SH-SY5Y (cell line): ENCODE results near the gene F5.

Experiments used
- GATA2 ChIP-seq: IDR thresholded peaks from 2 replicates; pipeline ENCODE4 v1.6.1; 2011; ENCODE audit warnings: mild to moderate bottlenecking, low read depth, low read length
- GATA3 ChIP-seq: IDR thresholded peaks from 2 replicates; pipeline ENCODE4 v1.6.1; 2011; ENCODE audit warnings: low read depth, mild to moderate bottlenecking, low read length, moderate library complexity

The F5 gene

GRCh38 chr1:169586395-169587255 lies at the start of gene F5:
Gene F5 (minus strand): TSS chr1:169586481. CDS start chr1:169586386, 95 bp downstream.
- TF ChIP-seq GATA2 = no peak
- no peak for TF ChIP-seq GATA3

GRCh38 chr1:169634877-169635276 lies 48.6 kb upstream of the F5 start:
- TF ChIP-seq GATA2 = no peak
- no peak for TF ChIP-seq GATA3

DNA sequence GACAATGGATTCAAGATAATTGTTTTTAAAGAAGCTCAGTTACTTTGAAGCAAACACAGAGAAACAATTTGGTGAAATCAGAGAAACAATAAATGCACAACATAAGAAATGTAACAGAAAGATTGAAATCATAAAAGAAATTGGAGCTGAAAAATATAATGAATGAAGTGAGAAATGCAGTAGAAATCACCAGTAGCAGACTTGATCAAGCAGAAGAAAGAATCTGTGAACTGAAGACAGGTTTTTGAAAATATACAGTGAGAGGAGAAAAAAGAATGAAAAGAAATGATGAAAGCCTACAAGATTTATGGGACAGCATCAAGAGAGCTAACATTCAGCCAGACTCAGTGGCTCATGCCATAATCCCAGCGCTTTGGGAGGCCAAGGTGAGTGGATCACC lies 47.9 kb upstream of the F5 start:
- TF ChIP-seq GATA3 (no peak), GATA2 (no peak)

- TF ChIP-seq GATA2 (no peak), GATA3 (no peak)
These were observed 45.0 kb upstream of the F5 start for GRCh38 chr1:169631249-169631648.

- no peak for TF ChIP-seq GATA2
- no peak for TF ChIP-seq GATA3
These were observed 43.7 kb upstream of the F5 start, which contains the start of gene SELP for GRCh38 chr1:169630006-169630405. Gene SELP (minus strand): TSS chr1:169630124. CDS start chr1:169630074, 50 bp downstream.

GRCh38 chr1:169624912-169625311 lies 38.6 kb upstream of the F5 start:
- TF ChIP-seq GATA3 (no peak), GATA2 (no peak)

DNA sequence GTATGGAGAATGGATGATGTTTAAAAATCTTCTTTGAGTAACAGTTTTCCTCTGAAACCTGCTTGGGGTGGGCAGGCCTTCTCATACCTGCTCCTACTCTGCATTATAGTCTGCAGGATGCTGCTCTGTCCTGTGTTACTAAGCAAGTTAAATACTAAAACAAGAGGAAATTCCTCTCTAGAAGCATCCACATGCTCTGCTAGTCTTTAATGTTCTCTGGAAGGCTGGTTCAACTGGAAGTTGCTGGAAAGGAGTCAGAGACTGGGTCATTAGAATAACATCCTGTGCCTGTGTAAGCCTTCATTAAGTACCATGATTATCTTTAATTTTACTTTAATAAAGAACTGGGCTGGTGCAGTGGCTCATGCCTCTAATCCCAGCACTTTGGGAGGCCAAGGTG lies 37.8 kb upstream of the F5 start:
- TF ChIP-seq GATA3 = no peak
- no peak for TF ChIP-seq GATA2

GRCh38 chr1:169623132-169623926 lies 37.0 kb upstream of the F5 start:
- TF ChIP-seq GATA3 (no peak), GATA2 (no peak)

- no peak for TF ChIP-seq GATA2
- TF ChIP-seq GATA3 = no peak
These were observed 34.3 kb upstream of the F5 start for GRCh38 chr1:169620565-169620964.

DNA sequence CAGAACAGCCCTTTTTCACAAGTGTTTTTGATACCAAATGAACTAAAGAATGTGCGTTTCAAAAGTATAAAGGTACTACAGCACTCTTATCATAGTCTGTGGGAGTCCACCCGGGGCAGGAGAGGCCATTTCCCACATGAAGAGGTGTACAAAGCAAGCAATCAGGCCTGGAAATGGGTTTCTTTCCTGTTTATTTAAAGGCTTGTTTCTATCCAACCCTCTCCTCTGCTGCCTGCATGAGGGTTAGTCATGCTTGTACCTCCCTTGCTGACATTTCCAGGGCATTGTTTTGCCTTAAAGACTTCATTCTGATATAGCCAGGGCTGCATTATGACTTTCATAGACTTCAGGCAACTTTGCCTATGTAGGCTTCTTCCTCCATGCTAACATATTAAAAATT lies 32.1 kb upstream of the F5 start:
- TF ChIP-seq GATA2 = no peak
- no peak for TF ChIP-seq GATA3

DNA sequence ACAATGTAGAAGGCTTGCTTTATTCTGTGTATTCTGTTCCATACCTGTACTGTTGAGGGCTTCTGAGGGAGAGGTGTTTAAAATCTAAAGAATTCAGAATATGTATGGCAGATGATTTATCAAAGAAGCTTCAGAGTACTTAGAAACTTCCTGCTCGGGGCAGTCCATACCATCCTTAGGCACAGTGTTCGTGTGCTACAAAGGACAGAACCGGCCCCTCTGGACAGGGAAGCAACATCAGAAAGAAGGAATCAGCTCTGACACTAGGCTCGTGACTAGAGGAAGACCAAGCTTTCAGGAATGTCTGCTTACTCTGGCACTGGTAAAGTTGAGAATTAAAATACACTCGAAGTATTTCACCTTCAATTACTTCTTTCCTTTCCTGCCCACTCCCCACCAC lies 29.5 kb upstream of the F5 start:
- TF ChIP-seq GATA3 (no peak), GATA2 (no peak)

DNA sequence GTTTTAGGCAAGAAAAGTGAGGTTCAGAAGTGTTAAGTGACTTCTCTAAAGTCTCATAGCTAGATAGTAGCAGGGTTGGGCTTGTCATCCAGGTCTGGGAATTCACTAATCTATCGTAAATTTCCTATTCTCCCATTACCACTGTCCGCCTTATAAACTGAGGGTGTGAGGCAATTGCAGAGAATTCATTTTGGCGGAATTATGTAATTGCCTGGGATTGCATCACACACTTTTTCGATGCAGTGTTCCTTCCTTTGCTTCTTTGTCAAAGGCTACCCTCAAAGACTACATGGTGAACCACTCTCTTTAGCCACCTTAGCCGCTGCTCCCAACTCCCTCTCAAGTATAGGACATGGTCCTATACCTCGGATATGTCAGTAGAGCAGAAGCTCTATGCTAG lies 24.6 kb upstream of the F5 start:
- TF ChIP-seq GATA3 (no peak), GATA2 (no peak)

GRCh38 chr1:169610108-169610507 lies 23.8 kb upstream of the F5 start:
- TF ChIP-seq GATA3 = no peak
- no peak for TF ChIP-seq GATA2

GRCh38 chr1:169608226-169608625 lies 21.9 kb upstream of the F5 start:
- TF ChIP-seq GATA2 = no peak
- TF ChIP-seq GATA3 = no peak

- TF ChIP-seq GATA2 = no peak
- TF ChIP-seq GATA3 = no peak
These were observed 18.7 kb upstream of the F5 start for GRCh38 chr1:169604781-169605560.
